IPS-18c (cell line): Measurements from ENCODE around the gene CATSPERD.
A peak's percentile ranks its signal among the peaks of the same experiment; 100 is the strongest.
"Not testable (repeated sequence)": the region's sequence is repeated elsewhere in the genome, so short reads cannot be mapped to it uniquely, and the experiment has no call there.

ENCODE experiments used
- H3K4me3 ChIP-seq: 2 replicates; pipeline ENCODE4 v1.7.0; 2013; ENCODE audit warnings: low read depth, mild to moderate bottlenecking, low read length, moderate library complexity; ENCODE audit not compliant: insufficient read depth
- H3K9me3 ChIP-seq: one replicate; pipeline ENCODE4 v1.6.1; 2013; ENCODE audit warnings: mild to moderate bottlenecking, low read length, moderate library complexity; ENCODE audit not compliant: control insufficient read depth, insufficient read depth

Gene CATSPERD

GRCh38 chr19:5683177-5683886 lies 37.1 kb upstream of the CATSPERD start:
- Histone ChIP-seq H3K4me3 (no peak overlapping the region), H3K9me3 (peaks cover 2% of the 10 kb centered on the region)

- peaks cover 2% of the 10 kb centered on the region for H3K9me3 ChIP-seq
- H3K4me3 ChIP-seq = no peak overlapping the region
These were observed 35.6 kb upstream of the CATSPERD start for GRCh38 chr19:5684694-5685430.

- Histone ChIP-seq H3K9me3 (peaks cover 2% of the 10 kb centered on the region), H3K4me3 (peak overlapping the region; percentile 89)
These were observed 34.2 kb upstream of the CATSPERD start for GRCh38 chr19:5686326-5686646.

GRCh38 chr19:5686647-5687359 lies 33.6 kb upstream of the CATSPERD start:
- Histone ChIP-seq H3K4me3 (peak overlapping the region; percentile 89), H3K9me3 (peaks cover 2% of the 10 kb centered on the region)

- H3K9me3 ChIP-seq = peaks cover 2% of the 10 kb centered on the region
- H3K4me3 ChIP-seq = peak overlapping the region; percentile 34
These were observed 32.9 kb upstream of the CATSPERD start for GRCh38 chr19:5687360-5688198.

GRCh38 chr19:5688262-5688881 lies 32.1 kb upstream of the CATSPERD start:
- not testable (repeated sequence) for H3K4me3 ChIP-seq, H3K9me3 ChIP-seq

GRCh38 chr19:5690125-5690954 lies 30.1 kb upstream of the CATSPERD start, which contains the start of gene RPL36:
RPL36 (plus strand) TSS chr19:5690295; CDS start chr19:5690508, 213 bp downstream.
- Histone ChIP-seq H3K4me3 (peak within 1 kb of the TSS; percentile 98), H3K9me3 (peaks cover 2% of the 10 kb centered on the region)

GRCh38 chr19:5690955-5691821 lies 29.2 kb upstream of the CATSPERD start:
- Histone ChIP-seq H3K9me3 (peaks cover 2% of the 10 kb centered on the region), H3K4me3 (peak overlapping the region; percentile 98)

- peak overlapping the region; percentile 98 for H3K4me3 ChIP-seq
- peaks cover 2% of the 10 kb centered on the region for H3K9me3 ChIP-seq
These were observed 28.4 kb upstream of the CATSPERD start for GRCh38 chr19:5691822-5692722.

GRCh38 chr19:5692723-5693194 lies 27.7 kb upstream of the CATSPERD start:
- no peaks in the 10 kb centered on the region for H3K9me3 ChIP-seq
- H3K4me3 ChIP-seq = no peak overlapping the region

- no peaks in the 10 kb centered on the region for H3K9me3 ChIP-seq
- H3K4me3 ChIP-seq = no peak overlapping the region
These were observed 27.0 kb upstream of the CATSPERD start for GRCh38 chr19:5693195-5694166.

GRCh38 chr19:5694167-5694955 lies 26.1 kb upstream of the CATSPERD start:
- Histone ChIP-seq H3K4me3 (no peak overlapping the region), H3K9me3 (no peaks in the 10 kb centered on the region)
